Measurements from ENCODE around the gene ACSF2.

- TF ChIP-seq, protein P1, sequence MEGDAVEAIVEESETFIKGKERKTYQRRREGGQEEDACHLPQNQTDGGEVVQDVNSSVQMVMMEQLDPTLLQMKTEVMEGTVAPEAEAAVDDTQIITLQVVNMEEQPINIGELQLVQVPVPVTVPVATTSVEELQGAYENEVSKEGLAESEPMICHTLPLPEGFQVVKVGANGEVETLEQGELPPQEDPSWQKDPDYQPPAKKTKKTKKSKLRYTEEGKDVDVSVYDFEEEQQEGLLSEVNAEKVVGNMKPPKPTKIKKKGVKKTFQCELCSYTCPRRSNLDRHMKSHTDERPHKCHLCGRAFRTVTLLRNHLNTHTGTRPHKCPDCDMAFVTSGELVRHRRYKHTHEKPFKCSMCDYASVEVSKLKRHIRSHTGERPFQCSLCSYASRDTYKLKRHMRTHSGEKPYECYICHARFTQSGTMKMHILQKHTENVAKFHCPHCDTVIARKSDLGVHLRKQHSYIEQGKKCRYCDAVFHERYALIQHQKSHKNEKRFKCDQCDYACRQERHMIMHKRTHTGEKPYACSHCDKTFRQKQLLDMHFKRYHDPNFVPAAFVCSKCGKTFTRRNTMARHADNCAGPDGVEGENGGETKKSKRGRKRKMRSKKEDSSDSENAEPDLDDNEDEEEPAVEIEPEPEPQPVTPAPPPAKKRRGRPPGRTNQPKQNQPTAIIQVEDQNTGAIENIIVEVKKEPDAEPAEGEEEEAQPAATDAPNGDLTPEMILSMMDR (IDR thresholded peaks at IDR 0.05; ENCODE audit: poor library complexity) = no peak
- TF ChIP-seq EZH2phosphoT487 (IDR thresholded peaks at IDR 0.05; ENCODE audit: low read depth, severe bottlenecking, unreplicated experiment) = no peak
These were observed 26.1 kb downstream of the ACSF2 start for GRCh38 chr17:50451943-50452629.
